ENCODE measurements around the gene PTGES3.

Gene PTGES3

GRCh38 chr12:56645717-56646446, 42.2 kb downstream of the PTGES3 start, which contains the start of gene ATP5F1B:
Gene ATP5F1B (minus strand): TSS chr12:56645984. CDS start chr12:56645963, 21 bp downstream.
- DNase-seq, result peak; percentile 99

GRCh38 chr12:56645201-56645716, 42.8 kb downstream of the PTGES3 start:
- DNase-seq, result no peak

GRCh38 chr12:56644654-56645053, 43.4 kb downstream of the PTGES3 start:
- DNase-seq, result no peak

- no peak for DNase-seq
These were observed 46.9 kb downstream of the PTGES3 start for GRCh38 chr12:56641219-56641618.

- DNase-seq, result no peak
These were observed 50.5 kb downstream of the PTGES3 start for GRCh38 chr12:56637621-56638020.

- peak; percentile 100 for DNase-seq
These were observed 51.2 kb downstream of the PTGES3 start for GRCh38 chr12:56636675-56637540.

- DNase-seq, result peak; percentile 59
These were observed 52.0 kb downstream of the PTGES3 start for GRCh38 chr12:56635806-56636674.

- DNase-seq, result peak; percentile 68
These were observed 53.0 kb downstream of the PTGES3 start for GRCh38 chr12:56634837-56635791.

- peak; percentile 55 for DNase-seq
These were observed 53.7 kb downstream of the PTGES3 start for GRCh38 chr12:56634242-56634836.

- no peak for DNase-seq
These were observed 54.4 kb downstream of the PTGES3 start for GRCh38 chr12:56633468-56634241.

GRCh38 chr12:56632701-56633467, 55.2 kb downstream of the PTGES3 start:
- DNase-seq, result no peak

- peak; percentile 46 for DNase-seq
These were observed 56.0 kb downstream of the PTGES3 start for GRCh38 chr12:56631790-56632700.

GRCh38 chr12:56630180-56630632, 57.9 kb downstream of the PTGES3 start, which contains the start of gene BAZ2A:
Gene BAZ2A (minus strand): TSS chr12:56630326. CDS start chr12:56617530, 12,796 bp downstream.
- peak; percentile 83 for DNase-seq

- no peak for DNase-seq
These were observed 58.5 kb downstream of the PTGES3 start for GRCh38 chr12:56629459-56630179.

- peak; percentile 25 for DNase-seq
These were observed 59.2 kb downstream of the PTGES3 start for GRCh38 chr12:56628671-56629458.

- DNase-seq, result no peak
These were observed 61.4 kb downstream of the PTGES3 start for GRCh38 chr12:56626701-56627100.
